ENCODE measurements around the gene GRIK3.

Gene GRIK3

DNA sequence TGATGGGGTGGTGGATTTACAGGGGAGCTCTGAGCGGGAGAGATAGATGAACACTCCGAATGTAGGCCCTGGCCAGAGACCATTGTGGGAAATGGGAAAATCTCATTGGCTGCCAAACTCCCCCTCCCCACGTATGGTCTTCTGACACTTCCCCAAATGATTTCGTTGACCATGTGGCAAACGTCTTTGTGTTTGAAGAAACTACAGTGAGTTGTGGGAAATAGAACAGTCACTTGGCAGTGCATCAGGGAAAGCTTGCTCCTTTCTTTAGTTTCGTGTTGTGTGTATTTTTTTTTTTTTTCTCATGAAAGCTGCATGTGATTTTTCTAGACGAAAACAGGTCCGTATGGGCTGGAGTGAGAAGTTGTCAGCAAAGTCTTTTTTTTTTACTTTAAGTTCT lies 25.0 kb upstream of the GRIK3 start:
- no peak overlapping the region for H3K4me3 ChIP-seq (ENCODE audit: low read length)
- no peak for TF ChIP-seq ZNF274 (IDR thresholded peaks at IDR 0.05; ENCODE audit: low read depth, low read length)

DNA sequence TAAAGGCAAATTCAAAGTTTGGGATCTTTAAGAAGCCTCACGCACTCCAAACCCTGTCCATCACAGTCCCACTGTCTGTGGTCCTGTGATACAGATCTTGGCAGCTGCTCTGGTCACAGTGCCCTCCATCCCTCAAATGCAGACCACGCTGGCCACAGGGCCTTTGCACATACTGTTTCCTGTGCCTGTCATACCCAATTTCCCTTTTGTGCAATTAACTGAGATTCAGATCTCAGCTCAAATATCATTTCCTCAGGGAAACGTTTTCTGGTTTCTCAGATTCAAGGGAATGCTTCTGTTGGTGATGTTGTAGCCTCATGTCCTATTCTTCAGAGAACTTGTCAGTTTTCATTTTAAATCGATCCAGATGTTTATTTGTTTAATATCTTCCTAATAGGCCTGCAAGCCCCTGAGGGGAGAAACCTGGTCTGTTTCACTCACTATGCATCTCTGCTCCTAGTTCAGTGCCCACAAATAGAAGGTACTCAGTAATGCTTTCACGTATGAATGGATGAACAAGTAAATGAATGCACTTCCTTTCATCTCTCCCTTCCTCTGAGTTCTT lies 24.2 kb upstream of the GRIK3 start:
- H3K4me3 ChIP-seq (ENCODE audit: low read length) = no peak overlapping the region
- TF ChIP-seq ZNF274 (IDR thresholded peaks at IDR 0.05; ENCODE audit: low read depth, low read length) = no peak

- no peak for TF ChIP-seq ZNF274 (IDR thresholded peaks at IDR 0.05; ENCODE audit: low read depth, low read length)
- no peak overlapping the region for H3K4me3 ChIP-seq (ENCODE audit: low read length)
These were observed 22.0 kb upstream of the GRIK3 start for GRCh38 chr1:37056325-37056724.

DNA sequence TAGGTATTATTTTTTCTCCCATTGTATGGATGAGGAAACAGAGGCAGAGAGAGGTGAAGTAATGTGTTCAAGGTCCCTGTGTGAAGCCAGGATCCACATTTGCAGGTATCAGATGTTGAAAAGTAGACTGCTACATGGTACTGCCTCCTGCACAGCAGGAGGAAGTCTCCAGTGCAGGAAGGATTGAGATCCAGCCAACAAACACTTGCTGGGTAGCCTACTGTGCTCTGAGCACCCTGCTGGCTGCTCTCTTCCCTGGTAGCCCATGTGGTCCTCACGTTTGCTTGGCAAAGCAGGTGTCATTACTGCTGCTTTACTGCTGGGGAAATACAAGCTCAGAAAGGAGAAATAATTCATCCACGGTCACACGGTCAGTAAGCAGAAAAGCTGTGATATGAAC lies 21.3 kb upstream of the GRIK3 start:
- no peak for TF ChIP-seq ZNF274 (IDR thresholded peaks at IDR 0.05; ENCODE audit: low read depth, low read length)
- no peak overlapping the region for H3K4me3 ChIP-seq (ENCODE audit: low read length)

DNA sequence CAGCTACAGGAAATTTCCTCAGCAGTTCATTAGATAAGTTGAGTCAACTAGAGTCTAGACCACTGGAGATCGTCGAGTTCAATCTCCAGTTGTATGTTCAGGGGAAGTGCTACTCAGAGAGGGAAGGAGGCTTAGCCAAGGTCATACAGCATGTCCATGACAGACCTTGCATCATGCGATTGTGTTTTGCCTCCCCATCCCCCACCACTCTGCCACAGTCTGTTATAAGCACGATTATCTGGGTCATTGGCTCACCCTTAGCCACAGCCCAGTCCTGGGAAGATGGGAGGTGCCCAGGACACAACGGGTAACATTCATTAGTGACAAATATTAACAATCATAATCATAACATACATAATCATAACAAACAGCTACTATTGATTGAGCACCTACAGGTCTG lies 18.9 kb upstream of the GRIK3 start:
- no peak overlapping the region for H3K4me3 ChIP-seq (ENCODE audit: low read length)
- TF ChIP-seq ZNF274 (IDR thresholded peaks at IDR 0.05; ENCODE audit: low read depth, low read length) = no peak

- no peak for TF ChIP-seq ZNF274 (IDR thresholded peaks at IDR 0.05; ENCODE audit: low read depth, low read length)
- H3K4me3 ChIP-seq (ENCODE audit: low read length) = no peak overlapping the region
These were observed 17.8 kb upstream of the GRIK3 start for GRCh38 chr1:37052120-37052519.

DNA sequence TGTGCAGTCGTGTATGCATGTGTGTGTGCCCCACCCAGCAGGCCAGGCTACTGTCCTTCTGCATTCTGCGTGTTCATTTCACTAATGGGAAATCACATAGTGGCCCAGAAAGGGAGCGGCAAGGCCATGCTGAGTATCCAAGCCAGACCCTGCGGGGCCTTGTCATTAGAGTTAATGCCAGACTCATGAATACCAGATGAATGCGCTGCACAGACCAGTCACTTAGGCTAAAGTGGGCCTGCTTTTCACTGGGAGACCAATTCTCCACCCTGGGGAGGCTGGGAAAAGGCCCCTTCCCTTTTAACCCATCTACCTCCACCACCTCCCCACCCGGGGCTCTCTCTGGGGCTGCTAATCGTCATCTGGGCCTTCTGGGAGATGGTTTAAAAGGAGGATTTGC lies 17.0 kb upstream of the GRIK3 start:
- no peak overlapping the region for H3K4me3 ChIP-seq (ENCODE audit: low read length)
- no peak for TF ChIP-seq ZNF274 (IDR thresholded peaks at IDR 0.05; ENCODE audit: low read depth, low read length)

DNA sequence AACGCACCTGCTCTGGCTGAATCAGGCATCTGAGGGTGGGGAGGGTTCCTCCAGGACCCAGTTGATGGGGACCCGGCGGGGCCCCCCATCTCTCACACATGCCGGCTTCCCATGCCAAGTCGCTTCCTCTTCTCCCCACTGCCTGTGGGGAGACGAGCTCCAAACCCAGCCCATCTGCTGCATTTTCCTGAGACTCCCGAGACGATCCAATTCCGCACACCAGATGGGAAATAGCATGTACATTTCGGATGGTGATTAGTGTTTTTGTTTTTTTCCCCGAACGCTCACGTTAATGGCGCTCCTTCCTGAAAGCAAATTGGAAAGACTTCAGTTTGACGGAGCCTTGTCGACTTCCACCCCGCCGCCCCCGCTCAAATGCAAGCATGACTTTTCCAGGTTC lies 13.2 kb upstream of the GRIK3 start:
- TF ChIP-seq ZNF274 (IDR thresholded peaks at IDR 0.05; ENCODE audit: low read depth, low read length) = no peak
- H3K4me3 ChIP-seq (ENCODE audit: low read length) = no peak overlapping the region

DNA sequence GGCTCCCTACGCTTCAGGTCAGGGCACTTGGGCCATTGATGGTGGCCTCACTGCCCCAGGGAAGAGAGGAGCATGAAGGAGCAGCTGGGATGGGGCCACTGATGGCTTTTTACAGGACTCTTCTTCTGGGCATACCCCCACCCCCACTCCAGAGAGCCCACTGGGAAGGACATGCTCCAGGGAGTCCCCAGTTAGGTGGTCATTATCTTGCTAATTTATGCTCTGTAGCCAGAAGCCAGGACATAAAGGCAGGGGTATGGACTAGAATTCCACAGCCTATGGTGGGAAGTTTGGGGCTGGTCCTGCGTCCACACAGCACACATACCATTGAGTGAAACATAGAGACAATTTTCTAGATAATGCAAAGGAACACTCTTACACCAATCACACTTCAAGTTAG lies 8.8 kb upstream of the GRIK3 start:
- TF ChIP-seq ZNF274 (IDR thresholded peaks at IDR 0.05; ENCODE audit: low read depth, low read length) = no peak
- no peak overlapping the region for H3K4me3 ChIP-seq (ENCODE audit: low read length)

DNA sequence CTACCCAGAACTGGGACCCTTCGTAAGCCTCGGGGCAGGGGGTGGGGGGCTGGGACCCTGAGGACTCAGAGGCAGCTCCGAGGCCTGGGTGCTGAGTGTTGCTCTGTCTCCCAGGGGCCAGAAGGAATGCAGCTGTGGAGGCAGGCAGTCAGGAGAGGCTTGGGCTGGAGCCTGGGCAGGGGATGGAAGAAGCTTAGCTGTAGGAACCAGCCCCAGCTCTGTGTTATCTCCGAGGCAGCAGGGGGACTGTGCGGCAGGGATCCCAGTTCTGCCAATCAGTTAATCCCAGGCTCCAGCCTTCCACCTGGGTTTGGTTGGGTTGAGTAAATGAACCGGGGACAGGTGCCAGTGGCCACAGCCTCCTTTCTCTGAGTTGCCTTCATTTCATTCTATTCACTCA lies 8.2 kb upstream of the GRIK3 start:
- H3K4me3 ChIP-seq (ENCODE audit: low read length) = no peak overlapping the region
- no peak for TF ChIP-seq ZNF274 (IDR thresholded peaks at IDR 0.05; ENCODE audit: low read depth, low read length)

- no peak overlapping the region for H3K4me3 ChIP-seq (ENCODE audit: low read length)
- TF ChIP-seq ZNF274 (IDR thresholded peaks at IDR 0.05; ENCODE audit: low read depth, low read length) = no peak
These were observed 7.2 kb upstream of the GRIK3 start for GRCh38 chr1:37041483-37041882.

DNA sequence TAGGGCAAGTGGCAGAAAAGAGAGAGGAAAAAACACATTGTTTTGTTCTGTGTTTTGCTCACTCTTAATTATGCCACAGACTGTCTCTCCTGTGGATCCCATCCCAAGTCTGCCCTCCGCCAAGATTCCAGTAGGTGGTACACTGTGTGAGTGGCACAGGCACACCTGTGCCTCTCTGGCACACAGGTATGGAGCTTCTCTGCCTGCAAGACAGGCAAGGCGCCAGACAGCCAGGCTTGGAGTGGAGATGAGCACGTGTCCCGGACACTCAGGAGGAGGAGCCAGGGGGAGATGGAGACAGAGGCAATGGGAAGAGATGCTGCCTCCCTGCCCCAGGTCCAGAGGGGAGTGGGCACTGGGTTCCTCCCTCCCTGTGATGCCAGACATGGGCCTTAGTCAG lies 6.5 kb upstream of the GRIK3 start:
- no peak for TF ChIP-seq ZNF274 (IDR thresholded peaks at IDR 0.05; ENCODE audit: low read depth, low read length)

GRCh38 chr1:37040261-37040660 lies 5.9 kb upstream of the GRIK3 start:
- H3K4me3 ChIP-seq (ENCODE audit: low read length) = no peak overlapping the region
- TF ChIP-seq ZNF274 (IDR thresholded peaks at IDR 0.05; ENCODE audit: low read depth, low read length) = no peak

More for the DNA sequence above, 6.5 kb upstream of the GRIK3 start:
- no peak overlapping the region for H3K4me3 ChIP-seq (ENCODE audit: low read length)

- no peak overlapping the region for H3K4me3 ChIP-seq (ENCODE audit: low read length)
- no peak for TF ChIP-seq ZNF274 (IDR thresholded peaks at IDR 0.05; ENCODE audit: low read depth, low read length)
These were observed 4.1 kb upstream of the GRIK3 start for GRCh38 chr1:37038227-37039093.

DNA sequence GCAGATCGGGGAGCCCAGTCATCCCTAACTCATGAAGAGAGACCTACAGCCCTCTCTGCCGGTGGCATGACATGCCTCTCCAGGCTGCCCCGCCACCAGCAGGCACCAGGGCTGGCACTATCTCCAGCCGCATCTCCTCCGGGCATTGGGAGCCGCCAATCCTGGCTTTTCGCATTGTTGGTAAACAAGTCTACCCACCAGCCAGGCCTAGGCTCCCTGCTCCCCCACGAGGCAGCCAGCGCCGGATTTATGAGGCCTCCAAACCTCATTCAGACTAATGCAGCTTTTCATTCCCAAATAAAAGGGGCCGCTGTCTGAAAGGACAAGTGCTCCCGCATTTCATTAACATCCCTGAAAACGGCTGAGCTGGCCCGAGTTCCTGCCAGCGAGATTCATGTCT lies 3.4 kb upstream of the GRIK3 start:
- H3K4me3 ChIP-seq (ENCODE audit: low read length) = no peak overlapping the region
- no peak for TF ChIP-seq ZNF274 (IDR thresholded peaks at IDR 0.05; ENCODE audit: low read depth, low read length)

Data from GM08714 (cell line).